GM19238 (cell line): Measurements from ENCODE around the gene SLC30A2.

Experiments used
- DNase-seq: peaks from one replicate; pipeline ENCODE4 v3.0.0; 2011; ENCODE audit warnings: low spot score; ENCODE audit not compliant: insufficient read length

SLC30A2 gene

GRCh38 chr1:26070296-26070962 lies 24.5 kb upstream of the SLC30A2 start:
- no peak for DNase-seq

- DNase-seq, result no peak
Observed at GRCh38 chr1:26069941-26070295, 24.0 kb upstream of the SLC30A2 start.

GRCh38 chr1:26067432-26067911 lies 21.6 kb upstream of the SLC30A2 start, which contains the start of gene TRIM63:
Gene TRIM63 (minus strand): TSS chr1:26067630. CDS start chr1:26067494, 136 bp downstream.
- no peak for DNase-seq

GRCh38 chr1:26066857-26067256 lies 20.9 kb upstream of the SLC30A2 start:
- DNase-seq, result no peak

GRCh38 chr1:26066160-26066559 lies 20.2 kb upstream of the SLC30A2 start:
- no peak for DNase-seq

GRCh38 chr1:26064553-26064952 lies 18.6 kb upstream of the SLC30A2 start:
- no peak for DNase-seq

GRCh38 chr1:26060832-26061574 lies 15.1 kb upstream of the SLC30A2 start:
- DNase-seq, result no peak

GRCh38 chr1:26059906-26060305 lies 14.0 kb upstream of the SLC30A2 start:
- DNase-seq, result no peak

- DNase-seq, result no peak
Observed at GRCh38 chr1:26058052-26058595, 12.2 kb upstream of the SLC30A2 start.

GRCh38 chr1:26057189-26057588 lies 11.3 kb upstream of the SLC30A2 start:
- no peak for DNase-seq

- no peak for DNase-seq
Observed at GRCh38 chr1:26055041-26055440, 9.1 kb upstream of the SLC30A2 start.

- DNase-seq, result no peak
Observed at GRCh38 chr1:26053718-26054560, 8.0 kb upstream of the SLC30A2 start.

GRCh38 chr1:26050248-26050640 lies 4.3 kb upstream of the SLC30A2 start:
- DNase-seq, result no peak

GRCh38 chr1:26049531-26050247 lies 3.8 kb upstream of the SLC30A2 start:
- no peak for DNase-seq

GRCh38 chr1:26047278-26047874 lies 1.5 kb upstream of the SLC30A2 start:
- DNase-seq, result no peak

- no peak for DNase-seq
Observed at GRCh38 chr1:26046246-26047095, 553 bp upstream of the SLC30A2 start.

GRCh38 chr1:26044971-26045721 lies 772 bp downstream of the SLC30A2 start:
- DNase-seq, result no peak

GRCh38 chr1:26044414-26044813 lies 1.5 kb downstream of the SLC30A2 start:
- no peak for DNase-seq

- DNase-seq, result no peak
Observed at GRCh38 chr1:26043765-26044164, 2.2 kb downstream of the SLC30A2 start.
